HCT116 (cell line): ENCODE results near the gene USP8.

Experiments
- CEBPB ChIP-seq: IDR thresholded peaks from 2 replicates; pipeline ENCODE4 v1.6.1; 2012; ENCODE audit warnings: low read depth
- CTCF ChIP-seq, 3 experiments: fragments of 200-600 bp in 1 of 3; sonication (generic) in 1 of 3; IDR thresholded peaks in 2 of 3; conservative IDR thresholded peaks in 1 of 3; 2 replicates each; pipeline ENCODE4 v1.5.1; 2012 to 2017; ENCODE audit warnings: low read depth in 2 of 3, low read length in 2 of 3, antibody characterized with exemption in 1 of 3, borderline replicate concordance in 1 of 3, control low read depth in 1 of 3, mild to moderate bottlenecking in 1 of 3, mixed read lengths in 1 of 3, mixed run types in 1 of 3, moderate library complexity in 1 of 3; ENCODE audit not compliant: insufficient read depth in 1 of 3
- EZH2phosphoT487 ChIP-seq: fragments of 200-600 bp; IDR thresholded peaks from 2 replicates; pipeline ENCODE4 v1.6.1; 2018; ENCODE audit warnings: antibody characterized with exemption, borderline replicate concordance
- JUND ChIP-seq: IDR thresholded peaks from 2 replicates; pipeline ENCODE4 v1.6.1; 2012
- POLR2A ChIP-seq: IDR thresholded peaks from 2 replicates; pipeline ENCODE4 v1.7.0; 2011; ENCODE audit warnings: borderline replicate concordance; ENCODE audit not compliant: insufficient read depth, insufficient read length; ENCODE audit errors: extremely low read depth
- POLR2AphosphoS5 ChIP-seq: IDR thresholded peaks from 2 replicates; pipeline ENCODE4 v1.6.1; 2011; ENCODE audit warnings: mild to moderate bottlenecking, low read depth, low read length, moderate library complexity
- SIN3A ChIP-seq: IDR thresholded peaks from 2 replicates; pipeline ENCODE4 v1.6.1; 2012; ENCODE audit warnings: low read depth
- SP1 ChIP-seq: IDR thresholded peaks from 2 replicates; pipeline ENCODE4 v1.6.1; 2012; ENCODE audit warnings: low read depth
- TF ChIP-seq, protein P1 (sequence below): IDR thresholded peaks from 2 replicates; pipeline ENCODE4 v1.6.1; 2012

GRCh38 chr15:50513001-50513400, 88.8 kb downstream of the USP8 start:
- TF ChIP-seq CTCF (IDR thresholded peaks at IDR 0.05 in 2 of 3, conservative IDR thresholded peaks at IDR 0.05 in 1 of 3; ENCODE audit: borderline replicate concordance in 1 of 3, insufficient read depth in 1 of 3, low read depth in 2 of 3, low read length in 2 of 3) (no peak), JUND (no peak), POLR2A (no peak), POLR2AphosphoS5 (no peak), CEBPB (no peak), SP1 (no peak), SIN3A (no peak), EZH2phosphoT487 (no peak)
- TF ChIP-seq, protein P1, sequence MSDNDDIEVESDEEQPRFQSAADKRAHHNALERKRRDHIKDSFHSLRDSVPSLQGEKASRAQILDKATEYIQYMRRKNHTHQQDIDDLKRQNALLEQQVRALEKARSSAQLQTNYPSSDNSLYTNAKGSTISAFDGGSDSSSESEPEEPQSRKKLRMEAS = no peak
